ENCODE results near the gene ASIC4. TPM values are rescaled to one million over a fixed set of nuclear protein-coding genes. Genes with fewer than 3 reads are reported as not detected.

ASIC4 gene
- polyA plus RNA-seq, 3 donors: not detected

GRCh38 chr2:219510512-219511135 is 3.7 kb upstream of the ASIC4 start:
- Histone ChIP-seq H3K9ac (ENCODE audit: insufficient read depth, low read length, poor library complexity, severe bottlenecking) (no peak overlapping the region), H3K79me2 (ENCODE audit: insufficient read depth, low read length) (no peaks in the 10 kb centered on the region), H3K4me3 (replicated peaks in 1 of 3; ENCODE audit: low read depth in 2 of 3, low read length in 3 of 3) (peak overlapping the region in 1 of 3 experiments; percentile 28), H3K27ac (ENCODE audit: low read depth in 1 of 2, low read length in 2 of 2) (no peak overlapping the region), H3K36me3 (replicated peaks in 1 of 2; ENCODE audit: control insufficient read depth in 1 of 2, insufficient read depth in 2 of 2, low read length in 2 of 2) (peaks cover 15 to 20% of the 10 kb centered on the region in 2 donors), H3K27me3 (ENCODE audit: control insufficient read depth in 2 of 2, insufficient read depth in 2 of 2, low read length in 2 of 2) (peaks cover 33 to 71% of the 10 kb centered on the region in 2 donors), H3K4me2 (replicated peaks; ENCODE audit: extremely low read depth, low read length, poor library complexity, severe bottlenecking) (peak overlapping the region; percentile 41), H3K4me1 (ENCODE audit: control insufficient read depth in 1 of 2, insufficient read depth in 2 of 2, low read length in 2 of 2) (no peaks in the 10 kb centered on the region), H2AFZ (ENCODE audit: insufficient read depth, low read depth, low read length, poor library complexity, severe bottlenecking) (no peak overlapping the region), H4K20me1 (ENCODE audit: insufficient read depth, low read length) (peaks cover 6% of the 10 kb centered on the region), H3K9me3 (replicated peaks in 1 of 2; ENCODE audit: control insufficient read depth in 1 of 2, insufficient read depth in 1 of 2, low read length in 2 of 2) (peaks cover 6 to 26% of the 10 kb centered on the region in 2 donors)
- H3K4me1 Mint-ChIP-seq: peaks cover 18% of the 10 kb centered on the region
- TF ChIP-seq, protein P1, sequence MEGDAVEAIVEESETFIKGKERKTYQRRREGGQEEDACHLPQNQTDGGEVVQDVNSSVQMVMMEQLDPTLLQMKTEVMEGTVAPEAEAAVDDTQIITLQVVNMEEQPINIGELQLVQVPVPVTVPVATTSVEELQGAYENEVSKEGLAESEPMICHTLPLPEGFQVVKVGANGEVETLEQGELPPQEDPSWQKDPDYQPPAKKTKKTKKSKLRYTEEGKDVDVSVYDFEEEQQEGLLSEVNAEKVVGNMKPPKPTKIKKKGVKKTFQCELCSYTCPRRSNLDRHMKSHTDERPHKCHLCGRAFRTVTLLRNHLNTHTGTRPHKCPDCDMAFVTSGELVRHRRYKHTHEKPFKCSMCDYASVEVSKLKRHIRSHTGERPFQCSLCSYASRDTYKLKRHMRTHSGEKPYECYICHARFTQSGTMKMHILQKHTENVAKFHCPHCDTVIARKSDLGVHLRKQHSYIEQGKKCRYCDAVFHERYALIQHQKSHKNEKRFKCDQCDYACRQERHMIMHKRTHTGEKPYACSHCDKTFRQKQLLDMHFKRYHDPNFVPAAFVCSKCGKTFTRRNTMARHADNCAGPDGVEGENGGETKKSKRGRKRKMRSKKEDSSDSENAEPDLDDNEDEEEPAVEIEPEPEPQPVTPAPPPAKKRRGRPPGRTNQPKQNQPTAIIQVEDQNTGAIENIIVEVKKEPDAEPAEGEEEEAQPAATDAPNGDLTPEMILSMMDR (IDR thresholded peaks at IDR 0.05): no peak
- peaks cover 60 to 77% (median 67%) of the 10 kb centered on the region in 3 donors for H3K27me3 Mint-ChIP-seq (ENCODE audit: low read depth in 3 of 3)
- intact Hi-C loops (cut with micrococcal nuclease): no loop called here
- peaks cover 22 to 23% of the 10 kb centered on the region in 2 donors for H3K36me3 Mint-ChIP-seq
- H3K9me3 Mint-ChIP-seq: peaks cover 2 to 23% (median 14%) of the 10 kb centered on the region in 7 donors
- WGBS (ENCODE audit: insufficient coverage): 13% methylated on average over 11 of the region's 22 CpGs
- no peak overlapping the region for H3K27ac Mint-ChIP-seq
- no peak for DNase-seq
- H3K4me3 Mint-ChIP-seq: peak overlapping the region in 1 of 2 donors; percentile 83

- no peak overlapping the region for H3K9ac ChIP-seq (ENCODE audit: insufficient read depth, low read length, poor library complexity, severe bottlenecking)
- DNase-seq: no peak
- no peak overlapping the region for H3K4me2 ChIP-seq (replicated peaks; ENCODE audit: extremely low read depth, low read length, poor library complexity, severe bottlenecking)
- peaks cover 6% of the 10 kb centered on the region for H4K20me1 ChIP-seq (ENCODE audit: insufficient read depth, low read length)
- intact Hi-C loops (cut with micrococcal nuclease): no loop called here
- H3K27me3 ChIP-seq (ENCODE audit: control insufficient read depth in 2 of 2, insufficient read depth in 2 of 2, low read length in 2 of 2): peaks cover 33 to 78% of the 10 kb centered on the region in 2 donors
- peaks cover 18% of the 10 kb centered on the region for H3K4me1 Mint-ChIP-seq
- peaks cover 2 to 24% (median 14%) of the 10 kb centered on the region in 7 donors for H3K9me3 Mint-ChIP-seq
- H3K4me1 ChIP-seq (ENCODE audit: control insufficient read depth in 1 of 2, insufficient read depth in 2 of 2, low read length in 2 of 2): no peaks in the 10 kb centered on the region
- H3K36me3 ChIP-seq (replicated peaks in 1 of 2; ENCODE audit: control insufficient read depth in 1 of 2, insufficient read depth in 2 of 2, low read length in 2 of 2): peaks cover 4 to 9% of the 10 kb centered on the region in 2 donors
- H3K27ac Mint-ChIP-seq: no peak overlapping the region
- peaks cover 6 to 26% of the 10 kb centered on the region in 2 donors for H3K9me3 ChIP-seq (replicated peaks in 1 of 2; ENCODE audit: control insufficient read depth in 1 of 2, insufficient read depth in 1 of 2, low read length in 2 of 2)
- no peak overlapping the region for H3K27ac ChIP-seq (ENCODE audit: low read depth in 1 of 2, low read length in 2 of 2)
- H3K27me3 Mint-ChIP-seq (ENCODE audit: low read depth in 3 of 3): peaks cover 68 to 87% (median 74%) of the 10 kb centered on the region in 3 donors
- H3K4me3 ChIP-seq (replicated peaks in 1 of 3; ENCODE audit: low read depth in 2 of 3, low read length in 3 of 3): no peak overlapping the region
- 5% methylated on average over 9 of the region's 15 CpGs for WGBS (ENCODE audit: insufficient coverage)
- H3K36me3 Mint-ChIP-seq: peaks cover 11 to 12% of the 10 kb centered on the region in 2 donors
- H3K79me2 ChIP-seq (ENCODE audit: insufficient read depth, low read length): no peaks in the 10 kb centered on the region
- no peak overlapping the region for H2AFZ ChIP-seq (ENCODE audit: insufficient read depth, low read depth, low read length, poor library complexity, severe bottlenecking)
- TF ChIP-seq, protein P1 (IDR thresholded peaks at IDR 0.05): no peak
- H3K4me3 Mint-ChIP-seq: peak overlapping the region in 1 of 2 donors; percentile 83
These were observed 2.5 kb upstream of the ASIC4 start for GRCh38 chr2:219511547-219512325.
